Sigmoid colon (tissue), 3 donors: ENCODE measurements around the gene WDFY4.

ENCODE experiments used
- CTCF ChIP-seq, 4 experiments: fragments of 450-650 bp in 3 of 4; fragments of 200-600 bp in 1 of 4; IDR thresholded peaks; one replicate each; pipeline ENCODE4 v1.5.1; 2016 to 2019; ENCODE audit warnings: antibody characterized with exemption in 4 of 4, mild to moderate bottlenecking in 3 of 4, moderate library complexity in 2 of 4
- POLR2A ChIP-seq, 2 donors: fragments of 450-650 bp; IDR thresholded peaks; one replicate each; pipeline ENCODE4 v1.6.1; 2016; ENCODE audit warnings: antibody characterized with exemption in 2 of 2, mild to moderate bottlenecking in 2 of 2, moderate library complexity in 2 of 2

GRCh38 chr10:49011756-49012155 is 327.1 kb downstream of the WDFY4 start:
- TF ChIP-seq CTCF (IDR thresholded peaks at IDR 0.05) (no peak), POLR2A (IDR thresholded peaks at IDR 0.05) (no peak)
